Measurements from ENCODE around the gene MFSD11. TPM values are rescaled to one million over a fixed set of nuclear protein-coding genes. Genes with fewer than 3 reads are reported as not detected.
"Not testable (repeated sequence)": the region's sequence is repeated elsewhere in the genome, so short reads cannot be mapped to it uniquely, and the experiment has no call there.

The MFSD11 gene
- total RNA-seq, 1 experiment from 2014 or later, result 42.3 TPM

DNA sequence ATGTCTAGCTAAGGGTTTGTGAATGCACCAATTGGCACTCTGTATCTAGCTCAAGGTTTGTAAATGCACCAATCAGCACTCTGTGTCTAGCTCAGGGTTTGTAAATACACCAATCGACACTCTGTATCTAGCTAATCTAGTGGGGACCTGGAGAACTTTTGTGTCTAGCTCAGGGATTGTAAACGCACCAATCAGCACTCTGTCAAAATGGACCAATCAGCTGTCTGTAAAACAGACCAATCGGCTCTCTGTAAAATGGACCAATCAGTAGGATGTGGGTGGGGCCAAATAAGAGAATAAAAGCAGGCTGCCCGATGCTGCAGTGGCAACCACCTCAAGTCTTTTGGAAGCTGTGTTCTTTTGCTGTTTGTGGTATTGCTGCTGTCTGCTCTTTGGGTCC is 68.8 kb downstream of the MFSD11 start:
- DNase-seq (ENCODE audit: low read depth, low spot score), result not testable (repeated sequence)

DNA sequence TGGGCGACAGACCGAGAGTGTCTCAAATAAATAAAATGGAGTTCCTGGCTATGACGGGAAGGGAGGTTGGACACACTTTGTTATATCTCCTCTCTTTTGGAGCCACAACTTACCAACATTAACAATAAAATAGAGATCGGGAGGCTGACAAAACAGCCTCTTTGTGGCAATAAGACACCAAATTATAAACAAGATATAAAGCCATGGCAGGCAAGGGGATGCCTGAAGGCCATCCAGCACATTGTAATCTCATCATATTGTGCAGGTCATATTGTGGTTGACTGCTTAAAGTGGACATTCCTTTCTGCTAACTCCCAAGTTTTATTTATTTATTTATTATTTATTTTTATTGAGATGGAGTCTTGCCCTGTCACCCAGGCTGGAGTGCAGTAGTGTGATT is 70.4 kb downstream of the MFSD11 start:
- no peak for DNase-seq (ENCODE audit: low read depth, low spot score)

More for the DNA sequence above, 68.8 kb downstream of the MFSD11 start:
- in situ Hi-C loops (cut with HindIII; ENCODE audit: low pct_unique_long_range_greater_than_20kb, low sequenced_read_pairs), result not testable (repeated sequence)

DNA sequence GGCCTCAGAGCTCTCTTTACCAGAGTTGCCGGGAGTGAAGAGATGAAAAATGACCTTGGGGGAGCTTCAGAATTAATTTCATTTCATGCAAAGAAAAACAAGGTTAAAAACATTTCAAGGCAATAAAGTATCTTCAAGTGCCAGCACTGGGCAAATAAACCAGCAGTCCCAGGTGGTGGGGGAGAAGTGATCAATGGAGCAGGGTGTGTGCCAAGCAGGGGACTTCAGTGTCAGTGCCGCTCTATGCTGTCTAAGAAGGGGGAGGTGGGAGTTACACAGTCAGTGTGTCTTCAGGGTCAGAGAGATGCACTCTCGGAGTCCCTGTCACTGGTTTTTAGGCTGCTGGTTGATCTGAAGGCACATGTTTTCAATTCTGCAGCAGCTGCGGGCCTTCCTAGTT is 73.0 kb downstream of the MFSD11 start:
- in situ Hi-C loops (cut with HindIII; ENCODE audit: low pct_unique_long_range_greater_than_20kb, low sequenced_read_pairs), result no loop called here
- DNase-seq (ENCODE audit: low read depth, low spot score), result no peak

More for the DNA sequence above, 70.4 kb downstream of the MFSD11 start:
- in situ Hi-C loops (cut with HindIII; ENCODE audit: low pct_unique_long_range_greater_than_20kb, low sequenced_read_pairs), result no loop called here

DNA sequence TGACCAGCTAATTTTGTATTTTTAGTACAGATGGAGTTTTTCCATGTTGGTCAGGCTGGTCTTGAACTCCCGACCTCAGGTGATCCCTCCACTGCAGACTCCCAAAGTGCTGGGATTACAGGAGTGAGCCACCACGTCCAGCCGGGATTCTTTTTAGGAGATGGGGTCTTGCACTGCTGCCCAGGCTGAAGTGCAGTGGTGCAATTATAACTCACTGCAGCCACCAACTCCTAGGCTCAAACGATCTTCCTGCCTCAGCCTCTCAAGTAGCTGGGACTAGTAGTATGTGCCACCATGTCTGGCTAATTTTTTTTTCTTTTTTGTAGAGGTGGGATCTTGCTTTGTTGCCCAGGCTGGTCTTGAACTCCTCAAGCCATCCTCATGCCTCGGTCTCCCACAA is 73.9 kb downstream of the MFSD11 start:
- no peak for DNase-seq (ENCODE audit: low read depth, low spot score)
- in situ Hi-C loops (cut with HindIII; ENCODE audit: low pct_unique_long_range_greater_than_20kb, low sequenced_read_pairs), result no loop called here

DNA sequence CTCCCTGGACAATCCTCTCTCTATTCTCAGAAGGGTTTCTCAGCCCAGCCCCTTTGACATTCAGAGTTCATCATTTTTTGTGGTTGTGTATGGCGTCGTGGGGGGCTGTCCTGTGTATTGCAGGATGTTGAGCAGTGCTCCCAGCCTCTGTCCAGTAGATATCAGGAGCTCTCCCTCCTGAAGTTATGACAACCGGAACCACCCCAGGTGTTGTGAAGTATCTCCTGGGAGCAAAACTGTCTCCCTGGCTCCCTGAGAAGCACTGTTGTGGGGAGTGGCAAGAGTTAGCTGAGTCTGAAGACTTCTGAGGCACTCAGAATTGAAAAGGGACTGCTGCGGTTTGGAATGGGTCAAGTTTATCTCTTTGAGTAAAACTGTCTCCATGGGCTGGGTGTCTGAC is 74.3 kb downstream of the MFSD11 start:
- no peak for DNase-seq (ENCODE audit: low read depth, low spot score)
- in situ Hi-C loops (cut with HindIII; ENCODE audit: low pct_unique_long_range_greater_than_20kb, low sequenced_read_pairs), result no loop called here

DNA sequence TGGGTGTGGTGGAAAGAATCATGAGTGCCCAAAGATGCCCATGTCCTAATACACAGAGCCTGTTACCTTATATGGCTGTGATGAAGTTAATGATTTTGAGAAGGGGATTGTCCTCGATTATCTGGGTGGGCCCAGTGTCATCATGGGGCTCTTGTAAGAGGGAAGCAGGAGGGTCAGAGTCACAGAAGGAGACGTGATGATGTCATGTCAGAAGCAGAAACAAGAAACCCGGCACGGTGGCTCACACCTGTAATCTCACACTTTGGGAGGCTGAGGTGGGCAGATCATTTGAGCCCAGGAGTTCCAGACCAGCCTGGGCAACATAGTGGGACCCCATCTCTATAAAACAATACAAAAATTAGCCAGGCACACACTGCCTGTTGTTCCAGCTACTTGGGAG is 75.0 kb downstream of the MFSD11 start:
- no peak for DNase-seq (ENCODE audit: low read depth, low spot score)
- in situ Hi-C loops (cut with HindIII; ENCODE audit: low pct_unique_long_range_greater_than_20kb, low sequenced_read_pairs), result no loop called here

DNA sequence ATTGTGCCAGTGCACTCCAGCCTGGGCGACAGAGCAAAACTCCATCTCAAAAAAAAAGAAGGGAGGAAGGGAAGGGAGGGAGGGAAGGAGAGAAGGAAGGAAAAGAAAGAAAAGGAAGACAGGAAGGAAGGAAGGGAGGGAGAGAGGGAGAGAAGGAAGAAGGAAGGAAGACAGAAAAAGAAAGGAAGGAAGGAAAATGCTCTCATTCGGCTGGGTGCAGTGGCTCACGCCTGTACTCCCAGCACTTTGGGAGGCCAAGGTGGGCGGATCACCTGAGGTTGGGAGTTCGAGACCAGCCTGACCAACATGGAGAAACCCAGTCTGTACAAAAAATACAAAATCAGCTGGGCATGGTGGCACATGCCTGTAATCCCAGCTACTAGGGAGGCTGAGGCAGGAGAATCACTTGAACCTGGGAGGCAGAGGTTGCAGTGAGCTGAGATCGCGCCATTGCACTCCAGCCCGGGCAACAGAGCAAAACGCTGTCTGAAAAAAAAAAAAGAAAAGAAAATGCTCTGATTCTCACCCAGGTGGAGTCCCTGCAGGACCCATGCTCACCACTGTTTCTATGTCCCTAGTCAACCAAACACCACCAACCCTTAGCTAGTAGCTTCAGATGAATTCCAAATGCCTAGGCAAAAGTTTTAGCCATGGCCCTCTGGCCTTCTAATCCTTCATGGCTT is 78.1 kb downstream of the MFSD11 start:
- in situ Hi-C loops (cut with HindIII; ENCODE audit: low pct_unique_long_range_greater_than_20kb, low sequenced_read_pairs); DNase-seq (ENCODE audit: low read depth, low spot score): not testable (repeated sequence)

DNA sequence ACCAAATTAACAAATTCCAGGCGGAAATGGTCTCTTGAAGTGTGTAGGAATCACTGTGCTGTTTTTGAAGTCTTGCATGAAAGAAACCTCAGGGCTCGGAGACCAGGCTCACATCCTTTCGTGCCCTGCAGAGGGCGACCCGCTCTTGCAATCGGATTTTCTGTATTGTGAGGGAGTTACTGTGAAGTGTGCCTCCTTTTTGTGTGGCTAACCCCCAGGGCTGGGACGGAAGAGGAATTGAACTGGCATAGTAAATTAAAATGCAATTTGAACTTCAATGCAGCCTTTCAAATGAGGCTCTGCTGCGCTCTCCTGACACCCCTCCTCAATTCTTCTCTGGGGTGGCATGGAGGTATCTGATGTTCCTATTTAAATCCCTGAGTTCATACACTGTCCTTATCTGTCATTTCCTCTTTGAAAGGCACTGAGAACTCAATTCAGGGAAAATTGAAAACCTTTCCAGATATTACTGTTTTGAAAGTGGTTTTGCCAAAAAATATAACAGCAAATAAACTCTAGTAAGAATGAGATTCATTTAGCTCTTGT is 78.7 kb downstream of the MFSD11 start:
- DNase-seq (ENCODE audit: low read depth, low spot score), result peak; percentile 90
- in situ Hi-C loops (cut with HindIII; ENCODE audit: low pct_unique_long_range_greater_than_20kb, low sequenced_read_pairs), result no loop called here

DNA sequence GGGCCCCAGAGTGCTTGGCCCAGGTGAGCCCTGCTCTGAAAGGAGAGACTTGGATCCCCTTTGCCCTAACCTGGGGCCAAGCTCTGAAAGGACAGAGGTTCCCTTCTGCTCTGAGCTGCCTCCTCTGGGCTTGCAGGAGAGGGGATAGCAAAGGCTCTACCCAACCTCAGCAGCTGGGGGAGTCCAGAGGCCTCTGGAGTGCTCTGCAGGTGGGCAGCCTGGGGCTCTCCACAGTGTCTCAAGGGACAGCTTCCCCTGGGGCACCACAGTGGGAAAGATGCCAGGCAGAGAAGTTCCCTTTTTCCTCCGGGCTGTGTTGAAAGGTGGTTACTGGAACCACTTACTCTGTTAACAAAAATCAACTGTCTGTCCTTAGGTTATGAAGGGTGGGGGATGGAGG is 82.1 kb downstream of the MFSD11 start:
- in situ Hi-C loops (cut with HindIII; ENCODE audit: low pct_unique_long_range_greater_than_20kb, low sequenced_read_pairs), result no loop called here
- DNase-seq (ENCODE audit: low read depth, low spot score), result no peak

DNA sequence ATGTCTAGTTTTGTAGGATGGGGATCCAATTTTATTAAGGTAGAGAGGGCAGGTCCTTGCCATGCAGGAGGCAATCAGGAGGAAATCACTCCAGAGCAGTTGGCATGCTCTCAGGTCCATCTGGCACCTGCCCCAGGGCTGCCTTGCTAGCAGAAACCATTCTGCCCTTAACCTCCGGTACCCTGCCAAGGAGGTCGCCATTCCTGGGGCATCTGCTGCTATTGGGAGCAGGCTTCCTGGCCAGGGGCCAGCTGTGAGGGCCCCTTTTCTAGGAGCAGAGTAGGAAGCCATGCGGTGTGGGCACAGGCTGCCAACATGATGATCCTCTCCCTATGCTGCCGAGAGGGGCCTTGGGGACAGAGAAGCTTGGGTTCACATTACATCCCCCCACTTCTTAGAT is 82.6 kb downstream of the MFSD11 start:
- DNase-seq (ENCODE audit: low read depth, low spot score), result no peak
- in situ Hi-C loops (cut with HindIII; ENCODE audit: low pct_unique_long_range_greater_than_20kb, low sequenced_read_pairs), result no loop called here

DNA sequence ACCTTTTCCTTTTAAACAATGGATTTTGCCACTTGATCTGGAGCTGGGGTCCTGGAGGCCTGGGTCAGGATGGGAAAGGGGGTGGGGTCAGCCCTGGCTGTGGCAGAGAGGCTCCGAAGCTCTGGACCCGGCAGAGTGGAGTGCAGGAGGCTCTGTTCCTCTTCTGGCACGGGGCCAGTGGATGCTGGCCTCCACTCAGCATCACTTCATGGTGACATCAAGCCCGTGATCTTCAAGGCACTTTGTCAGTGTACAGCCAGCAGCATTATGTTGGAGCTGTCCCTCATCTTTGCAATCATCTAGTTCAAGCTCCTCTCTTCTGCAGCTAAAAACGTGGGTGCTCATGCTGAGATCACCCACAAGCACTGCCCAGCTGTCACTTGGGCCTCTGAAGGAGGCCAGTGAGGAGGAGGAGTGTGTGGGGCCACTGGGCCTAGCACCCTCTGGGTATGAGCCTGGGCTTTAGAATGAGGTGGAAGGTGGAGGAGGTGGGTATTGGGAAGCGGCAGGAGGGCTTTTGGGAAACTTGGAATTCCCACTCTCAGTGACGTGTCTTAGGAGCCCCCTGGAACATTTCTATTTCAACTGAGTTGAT is 84.4 kb downstream of the MFSD11 start:
- no peak for DNase-seq (ENCODE audit: low read depth, low spot score)
- in situ Hi-C loops (cut with HindIII; ENCODE audit: low pct_unique_long_range_greater_than_20kb, low sequenced_read_pairs), result no loop called here

DNA sequence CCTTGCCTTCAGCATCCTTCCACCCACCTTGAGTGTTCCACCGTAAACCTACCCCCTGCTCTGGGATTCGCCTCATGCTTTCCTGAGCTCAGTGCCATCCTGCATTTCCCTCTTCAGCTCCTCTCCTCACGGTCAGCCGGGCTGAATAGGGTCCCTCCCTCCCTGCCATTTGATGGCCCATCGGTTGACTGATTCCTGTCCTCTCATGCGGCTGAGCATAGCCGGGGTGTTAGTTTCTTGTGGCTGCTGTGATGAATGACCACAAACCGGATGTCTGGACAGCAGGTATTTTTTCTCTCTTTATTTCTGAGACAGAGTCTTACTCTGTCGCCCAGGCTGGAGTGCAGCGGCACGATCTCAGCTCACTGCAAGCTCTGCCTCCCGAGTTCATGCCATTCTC is 86.2 kb downstream of the MFSD11 start:
- DNase-seq (ENCODE audit: low read depth, low spot score), result no peak
- in situ Hi-C loops (cut with HindIII; ENCODE audit: low pct_unique_long_range_greater_than_20kb, low sequenced_read_pairs), result no loop called here

DNA sequence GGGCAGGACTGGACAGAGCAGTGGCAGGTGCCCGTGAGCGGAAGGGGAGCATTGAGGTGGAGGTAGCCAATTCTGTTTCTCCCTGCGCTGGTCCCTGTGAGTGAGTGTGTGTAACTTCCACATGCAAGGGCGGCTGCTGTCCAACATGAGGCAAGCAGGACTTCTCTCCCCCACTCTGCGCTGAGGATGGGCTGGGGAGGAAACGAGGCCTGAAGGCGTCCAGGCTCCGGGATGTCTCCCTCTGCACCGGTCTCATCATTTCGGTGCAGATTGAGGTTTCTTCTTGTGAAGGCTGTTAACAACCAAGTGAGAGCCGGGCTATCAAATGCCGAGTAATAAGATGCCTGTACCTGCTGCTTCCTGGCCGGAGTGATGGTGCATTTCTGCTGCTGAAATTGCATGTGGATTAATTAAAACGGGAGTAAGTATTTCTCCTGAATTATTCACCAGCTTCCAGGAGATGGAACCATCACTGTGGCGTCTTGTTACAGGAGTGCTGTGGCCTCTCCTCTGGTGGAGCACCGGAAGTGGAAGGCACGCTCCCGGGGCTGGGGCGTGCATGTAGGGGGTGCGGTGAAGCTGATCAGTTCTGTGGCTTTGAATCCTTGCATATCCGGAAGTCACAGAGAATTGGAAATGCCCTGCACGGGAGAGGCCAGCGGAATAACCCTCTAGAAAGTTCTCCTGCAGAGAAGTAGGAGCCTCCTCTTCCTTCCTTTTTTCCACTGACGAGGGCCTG is 88.6 kb downstream of the MFSD11 start:
- DNase-seq (ENCODE audit: low read depth, low spot score), result no peak
- in situ Hi-C loops (cut with HindIII; ENCODE audit: low pct_unique_long_range_greater_than_20kb, low sequenced_read_pairs), result no loop called here

DNA sequence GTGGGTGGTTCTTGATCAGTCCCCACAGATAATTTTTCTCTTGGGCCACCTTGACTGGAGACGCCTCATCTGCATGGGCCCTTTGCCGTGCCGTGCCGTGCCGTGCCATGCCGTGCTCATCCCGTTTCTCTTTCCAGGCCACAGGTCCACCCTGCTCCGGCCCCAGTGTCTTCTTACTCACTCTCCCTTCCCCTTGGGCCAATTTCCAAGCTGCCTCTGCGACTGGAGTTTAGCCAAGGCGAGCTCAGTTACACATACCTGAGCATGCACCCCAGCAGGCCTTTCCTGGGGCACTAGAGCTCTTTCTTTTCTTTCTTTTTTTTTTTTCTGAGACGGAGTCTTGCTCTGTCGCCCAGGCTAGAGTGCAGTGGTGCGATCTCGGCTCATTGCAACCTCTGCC is 89.8 kb downstream of the MFSD11 start:
- in situ Hi-C loops (cut with HindIII; ENCODE audit: low pct_unique_long_range_greater_than_20kb, low sequenced_read_pairs), result no loop called here
- no peak for DNase-seq (ENCODE audit: low read depth, low spot score)

Small RNA genes within 50 kb of the gene (small RNA-seq; reads per million reads assigned to genes)
- gene AC005837.3 (0 reads per million in 2 experiments), gene RF02271 (0 reads per million in 2 experiments), gene RNU6-97P (0 reads per million in 2 experiments), gene RNY4P36 (0 to 0.24 reads per million in 2 experiments)

Other genes with a start within 250 kb of the MFSD11 start
- 25.0 and 28.6 TPM in 2 replicates for gene RHBDF2, start 236.7 kb upstream of the MFSD11 start, total RNA-seq (2014; rRNA removed; shearing (Covaris generic))
- gene CYGB, start 200.4 kb upstream of the MFSD11 start, total RNA-seq (2014; rRNA removed; shearing (Covaris generic)), result 122 TPM in 2 replicates
- gene PRCD, start 198.1 kb upstream of the MFSD11 start, total RNA-seq (2014; rRNA removed; shearing (Covaris generic)), result 15.8 and 18.8 TPM in 2 replicates
- gene ST6GALNAC2, start 152.3 kb upstream of the MFSD11 start, total RNA-seq (2014; rRNA removed; shearing (Covaris generic)), result 77.4 and 96.3 TPM in 2 replicates
- 0.79 and 1.7 TPM in 2 replicates for gene ST6GALNAC1, start 94.4 kb upstream of the MFSD11 start, total RNA-seq (2014; rRNA removed; shearing (Covaris generic))
- 197 and 199 TPM in 2 replicates for gene MXRA7, start 27.2 kb upstream of the MFSD11 start, total RNA-seq (2014; rRNA removed; shearing (Covaris generic))
- gene JMJD6, start 11.5 kb upstream of the MFSD11 start, total RNA-seq (2014; rRNA removed; shearing (Covaris generic)), result 46.1 and 48.7 TPM in 2 replicates
- gene METTL23, start 11.3 kb upstream of the MFSD11 start, total RNA-seq (2014; rRNA removed; shearing (Covaris generic)), result 180 and 183 TPM in 2 replicates
- gene SRSF2, start 788 bp upstream of the MFSD11 start, total RNA-seq (2014; rRNA removed; shearing (Covaris generic)), result 173 and 184 TPM in 2 replicates
- gene MGAT5B, start 130.3 kb downstream of the MFSD11 start, total RNA-seq (2014; rRNA removed; shearing (Covaris generic)), result 54.8 and 54.9 TPM in 2 replicates

All from SK-MEL-5 (cell line).